NCI-H524 treated with DMSO at 0.1 percent for 48 hours (cell line): ENCODE data around the gene MBD1.
"Not testable (repeated sequence)": the region's sequence is repeated elsewhere in the genome, so short reads cannot be mapped to it uniquely, and the experiment has no call there.

Experiments
- DNase-seq: peaks from one replicate; lab custom pipeline; 2025; lab: John Stamatoyannopoulos, UW

MBD1 gene, protein sequence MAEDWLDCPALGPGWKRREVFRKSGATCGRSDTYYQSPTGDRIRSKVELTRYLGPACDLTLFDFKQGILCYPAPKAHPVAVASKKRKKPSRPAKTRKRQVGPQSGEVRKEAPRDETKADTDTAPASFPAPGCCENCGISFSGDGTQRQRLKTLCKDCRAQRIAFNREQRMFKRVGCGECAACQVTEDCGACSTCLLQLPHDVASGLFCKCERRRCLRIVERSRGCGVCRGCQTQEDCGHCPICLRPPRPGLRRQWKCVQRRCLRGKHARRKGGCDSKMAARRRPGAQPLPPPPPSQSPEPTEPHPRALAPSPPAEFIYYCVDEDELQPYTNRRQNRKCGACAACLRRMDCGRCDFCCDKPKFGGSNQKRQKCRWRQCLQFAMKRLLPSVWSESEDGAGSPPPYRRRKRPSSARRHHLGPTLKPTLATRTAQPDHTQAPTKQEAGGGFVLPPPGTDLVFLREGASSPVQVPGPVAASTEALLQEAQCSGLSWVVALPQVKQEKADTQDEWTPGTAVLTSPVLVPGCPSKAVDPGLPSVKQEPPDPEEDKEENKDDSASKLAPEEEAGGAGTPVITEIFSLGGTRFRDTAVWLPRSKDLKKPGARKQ

DNA sequence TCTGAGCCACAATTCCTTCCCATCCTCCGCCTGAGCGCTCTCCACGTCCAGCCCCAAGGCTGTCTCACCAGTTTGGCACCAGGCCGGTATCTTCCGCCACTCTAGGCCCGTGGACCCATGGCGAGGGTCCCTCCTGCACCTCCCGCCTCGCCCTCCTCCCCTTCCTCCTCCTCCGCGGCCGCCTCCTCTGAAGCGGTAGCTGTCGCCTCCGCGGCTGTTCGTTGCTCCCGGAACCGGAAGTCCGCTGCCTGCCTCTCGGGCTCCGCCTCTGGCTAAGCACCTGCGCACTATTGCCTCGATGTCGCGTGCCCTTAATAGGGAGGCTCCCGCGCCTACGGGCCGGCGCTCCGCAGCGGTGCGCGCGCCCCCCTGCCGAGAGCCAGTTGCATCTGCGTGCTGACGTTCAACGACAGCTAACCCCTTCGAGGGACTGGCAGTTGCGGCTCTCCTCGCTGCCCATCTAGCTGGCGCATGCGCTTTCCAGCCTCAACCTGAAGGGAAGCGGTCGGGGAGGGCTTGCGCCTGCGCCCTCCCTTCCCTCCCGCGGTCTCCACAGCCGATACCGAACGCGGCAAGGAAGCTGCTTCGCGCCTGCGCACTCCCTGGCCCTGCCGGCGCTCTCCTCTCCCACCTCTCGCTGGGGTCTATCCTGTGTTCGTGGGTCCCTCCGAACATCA, at the start of gene MBD1:
MBD1 (minus strand) TSS at position 229 of the 677 bp plus-strand sequence. CDS start 1,531 bp downstream, outside the sequence.
- DNase-seq = peak; percentile 75

DNA sequence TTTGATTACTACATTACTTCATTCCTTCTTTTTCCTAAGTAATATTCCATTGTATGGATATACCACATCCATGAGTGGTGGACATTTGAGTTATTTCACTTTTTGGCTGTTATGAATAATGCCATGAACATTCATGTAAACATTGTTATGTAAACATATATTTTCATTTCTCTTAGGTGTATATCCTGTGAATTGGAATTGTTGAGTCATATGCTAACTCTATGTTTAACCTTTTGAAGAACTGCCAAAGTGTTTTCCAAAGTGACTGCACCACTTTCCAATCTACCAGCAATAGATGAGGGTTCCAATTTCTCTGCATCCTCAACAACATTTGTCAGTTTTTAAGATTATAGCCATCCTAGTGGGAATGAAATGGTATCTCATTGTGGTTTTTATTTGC, 48.9 kb upstream of the MBD1 start:
- no peak for DNase-seq

DNA sequence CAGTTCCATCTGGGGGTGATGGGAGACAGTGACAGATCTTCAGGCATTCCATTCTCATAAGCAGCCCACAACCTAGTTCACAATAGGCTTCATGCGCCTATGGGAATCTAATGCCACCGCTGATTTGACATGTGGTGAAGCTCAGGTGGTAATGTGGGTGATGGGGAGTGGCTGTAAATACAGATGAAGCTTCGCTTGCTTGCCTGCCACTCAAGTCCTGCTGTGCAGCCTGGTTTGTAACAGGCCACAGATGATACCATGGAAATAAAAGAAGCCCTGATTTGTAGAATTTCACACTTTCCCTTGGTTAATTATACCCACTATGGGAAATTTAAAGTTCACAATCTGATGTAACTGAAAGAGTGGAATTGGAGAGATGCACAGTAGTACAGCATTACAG, 46.7 kb upstream of the MBD1 start:
- DNase-seq = no peak

DNA sequence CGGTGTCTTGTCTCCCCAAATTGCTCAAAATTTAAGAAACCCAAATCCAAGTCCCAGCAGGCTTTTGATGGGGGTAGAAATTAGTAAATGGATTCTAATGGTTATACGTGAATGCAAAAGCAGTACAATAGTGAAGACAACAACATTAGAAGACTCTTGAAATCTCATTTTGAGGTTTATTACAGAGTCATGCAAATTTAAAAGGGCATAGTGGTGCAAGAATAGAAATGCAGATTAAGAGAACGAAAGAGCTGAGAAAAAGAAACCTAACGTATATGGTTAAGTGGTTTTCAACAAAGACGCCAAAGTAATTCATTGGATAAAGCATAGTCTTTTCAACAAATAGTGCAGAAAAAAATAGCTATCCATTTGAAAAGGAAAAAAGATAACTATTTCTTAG, 39.4 kb upstream of the MBD1 start:
- DNase-seq = no peak

DNA sequence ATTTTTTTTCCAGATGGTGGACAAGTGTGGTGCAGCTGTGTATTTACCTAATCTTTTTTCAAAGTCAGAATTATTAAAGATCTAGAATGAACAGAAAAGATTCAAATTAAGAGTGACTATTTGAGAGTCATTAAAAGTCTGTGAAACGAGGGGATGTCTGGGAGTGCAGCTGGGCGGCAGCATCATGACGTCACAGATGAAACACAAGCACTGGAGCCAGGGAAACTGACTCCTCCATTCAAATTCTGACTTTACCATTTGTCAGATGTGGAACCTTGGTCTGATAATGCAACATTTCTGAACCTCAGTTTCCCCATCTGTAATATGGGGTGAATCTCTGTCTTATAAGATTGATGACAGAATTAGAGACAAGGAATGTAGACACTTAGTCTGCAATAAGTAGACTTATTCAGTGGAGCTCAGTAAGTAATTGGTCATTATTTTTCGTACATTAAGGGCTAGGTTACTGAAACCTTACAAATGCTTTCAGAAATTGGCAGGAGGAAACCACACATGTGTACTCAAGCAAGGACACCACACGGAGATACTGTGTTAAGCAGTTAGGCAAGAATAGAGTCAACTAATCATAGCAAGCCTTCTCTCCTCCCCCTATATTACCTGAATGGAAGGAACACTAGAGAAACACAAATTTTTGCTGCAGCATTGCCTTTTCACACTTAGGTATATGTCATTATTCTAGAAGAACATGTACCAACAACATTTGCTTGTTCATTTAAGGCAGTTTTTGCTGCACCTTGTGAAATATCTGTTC, 34.0 kb upstream of the MBD1 start:
- DNase-seq = no peak

DNA sequence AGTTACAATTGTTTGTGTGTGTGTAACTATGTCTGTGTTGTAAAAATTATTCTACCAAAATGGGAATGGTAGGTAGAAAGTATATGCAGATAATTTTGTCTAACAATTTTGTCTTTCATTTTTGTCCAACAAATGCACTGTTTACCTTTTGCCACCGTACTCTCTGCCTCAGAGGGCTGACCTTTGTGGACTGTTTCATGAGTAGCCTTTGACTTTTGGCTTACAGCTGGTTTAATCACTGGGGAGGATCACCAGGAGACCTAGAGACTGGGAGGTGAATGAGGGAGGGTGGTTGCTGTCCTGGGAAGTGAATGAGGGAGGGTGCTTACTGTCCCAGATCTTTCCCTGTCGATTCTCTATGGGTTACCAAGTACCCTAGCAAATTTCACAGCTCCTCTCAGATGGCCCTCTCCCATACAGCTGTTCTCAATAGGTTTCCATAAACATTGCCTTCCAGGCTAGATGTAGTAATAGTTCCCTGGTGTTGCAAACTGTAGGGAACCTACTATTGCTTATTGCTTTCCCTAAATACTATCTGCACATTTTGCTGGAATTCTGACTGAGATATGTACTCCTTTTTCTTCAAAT, 32.6 kb upstream of the MBD1 start:
- DNase-seq = no peak

DNA sequence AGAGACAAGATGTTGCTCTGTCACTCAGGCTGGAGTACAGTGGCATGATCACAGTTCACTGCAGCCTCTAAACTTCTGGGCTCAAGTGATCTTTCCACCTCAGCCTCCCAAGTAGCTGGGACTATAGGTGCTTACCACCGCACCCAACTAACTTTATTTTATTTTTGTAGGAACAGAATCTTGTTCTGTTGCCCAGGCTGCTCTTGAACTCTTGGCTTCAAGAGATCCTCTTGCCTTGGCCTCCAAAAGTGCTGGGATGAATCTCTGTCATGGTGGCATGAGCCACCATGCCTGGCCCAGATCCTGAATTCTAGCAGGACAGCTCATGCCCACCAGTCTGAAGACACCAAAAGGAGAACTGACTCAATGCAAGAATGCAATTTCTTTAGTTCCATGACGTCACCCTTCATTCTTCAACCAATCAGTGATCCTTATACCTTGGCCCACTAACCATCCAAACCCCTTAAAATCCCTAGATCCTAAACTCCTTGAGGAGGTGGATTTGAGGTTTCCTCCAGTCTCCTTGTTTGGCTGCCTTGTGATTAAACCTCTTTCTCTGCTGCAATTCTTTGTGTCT, 31.8 kb upstream of the MBD1 start:
- no peak for DNase-seq

DNA sequence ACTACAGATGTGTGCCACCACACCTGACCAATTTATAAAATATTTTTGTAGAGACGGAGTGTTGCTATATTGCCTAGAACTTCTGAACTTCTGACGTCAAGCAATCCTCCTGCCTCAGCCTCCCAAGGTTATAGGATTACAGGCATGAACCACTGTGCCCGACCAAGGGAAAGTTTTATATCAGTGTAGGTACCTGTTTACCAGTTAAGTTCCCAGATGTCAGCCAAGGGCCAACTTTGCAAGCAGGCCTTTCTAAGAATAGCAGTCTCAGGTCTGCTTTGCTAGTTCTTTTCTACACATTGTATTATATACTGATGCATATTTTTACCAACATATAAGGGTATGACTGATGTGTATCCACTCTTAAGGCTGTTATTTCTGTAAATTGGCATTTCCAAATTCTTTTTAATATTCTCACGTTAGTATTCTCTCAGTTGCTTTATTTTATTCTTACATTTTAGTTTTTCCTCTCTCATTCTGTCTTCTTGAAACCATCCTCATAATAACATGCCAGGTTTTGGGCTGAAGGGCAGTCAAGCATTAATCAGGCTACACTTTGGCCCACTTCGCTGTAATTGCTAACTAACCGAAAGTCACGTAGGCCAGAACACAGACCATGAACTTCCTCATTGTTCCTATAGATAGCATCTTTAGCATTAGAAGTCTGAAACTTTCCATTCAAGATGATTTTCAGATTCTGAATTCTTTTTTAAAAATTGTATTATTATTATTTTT, 31.1 kb upstream of the MBD1 start:
- DNase-seq = no peak

DNA sequence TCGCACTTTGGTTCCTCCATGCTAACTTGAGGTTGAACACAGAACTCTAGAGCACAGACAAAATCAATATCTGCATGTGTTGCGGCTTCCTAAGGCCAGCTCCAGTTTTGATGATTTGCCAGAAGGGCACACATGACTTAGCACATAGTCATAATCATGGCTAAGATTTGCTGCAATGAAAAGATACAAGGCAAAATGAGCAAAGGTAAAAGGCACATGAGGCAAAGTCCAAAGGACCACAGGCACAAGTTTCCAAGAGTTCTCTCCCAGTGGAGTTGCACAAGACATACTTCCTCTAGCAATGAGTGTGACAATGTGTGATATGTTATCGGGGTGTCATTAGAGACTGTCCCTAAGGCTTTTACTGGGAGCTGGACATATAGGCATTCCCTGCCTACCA, 30.3 kb upstream of the MBD1 start:
- no peak for DNase-seq

DNA sequence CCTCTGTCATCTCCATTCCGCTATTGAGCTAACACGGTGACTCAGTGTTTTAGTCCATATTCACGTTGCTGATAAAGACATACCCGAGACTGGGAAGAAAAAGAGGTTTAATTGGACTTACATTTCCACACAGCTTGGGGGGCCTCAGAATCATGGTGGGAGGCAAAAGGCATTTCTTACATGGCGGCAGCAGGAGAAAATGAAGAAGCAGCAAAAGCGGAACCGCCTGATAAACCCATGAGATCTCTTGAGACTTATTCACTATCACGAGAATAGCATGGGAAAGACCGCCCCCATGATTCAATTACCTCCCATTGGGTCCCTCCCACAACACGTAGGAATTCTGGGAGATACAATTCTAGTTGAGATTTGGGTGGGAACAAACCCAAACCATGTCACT, 28.8 kb upstream of the MBD1 start:
- no peak for DNase-seq

DNA sequence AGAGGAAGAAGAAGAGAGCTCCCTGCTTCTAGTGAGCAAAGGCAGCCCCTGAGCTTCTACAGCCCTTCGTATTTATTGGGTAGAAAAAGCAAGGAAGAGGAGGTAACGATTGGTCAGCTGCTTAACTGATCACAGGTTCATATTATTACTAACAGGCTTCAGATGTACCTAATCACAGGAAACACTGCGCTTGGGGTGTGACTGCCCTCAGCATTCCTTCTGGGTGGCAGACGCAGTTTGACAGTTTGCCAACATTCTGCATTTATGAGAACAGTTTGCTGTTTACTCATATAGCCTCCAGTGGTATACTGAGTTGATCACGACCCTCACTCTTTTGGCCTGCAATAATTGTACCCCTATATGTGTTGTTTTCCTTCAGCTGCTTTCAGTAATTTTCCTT, 27.5 kb upstream of the MBD1 start:
- DNase-seq = not testable (repeated sequence)

DNA sequence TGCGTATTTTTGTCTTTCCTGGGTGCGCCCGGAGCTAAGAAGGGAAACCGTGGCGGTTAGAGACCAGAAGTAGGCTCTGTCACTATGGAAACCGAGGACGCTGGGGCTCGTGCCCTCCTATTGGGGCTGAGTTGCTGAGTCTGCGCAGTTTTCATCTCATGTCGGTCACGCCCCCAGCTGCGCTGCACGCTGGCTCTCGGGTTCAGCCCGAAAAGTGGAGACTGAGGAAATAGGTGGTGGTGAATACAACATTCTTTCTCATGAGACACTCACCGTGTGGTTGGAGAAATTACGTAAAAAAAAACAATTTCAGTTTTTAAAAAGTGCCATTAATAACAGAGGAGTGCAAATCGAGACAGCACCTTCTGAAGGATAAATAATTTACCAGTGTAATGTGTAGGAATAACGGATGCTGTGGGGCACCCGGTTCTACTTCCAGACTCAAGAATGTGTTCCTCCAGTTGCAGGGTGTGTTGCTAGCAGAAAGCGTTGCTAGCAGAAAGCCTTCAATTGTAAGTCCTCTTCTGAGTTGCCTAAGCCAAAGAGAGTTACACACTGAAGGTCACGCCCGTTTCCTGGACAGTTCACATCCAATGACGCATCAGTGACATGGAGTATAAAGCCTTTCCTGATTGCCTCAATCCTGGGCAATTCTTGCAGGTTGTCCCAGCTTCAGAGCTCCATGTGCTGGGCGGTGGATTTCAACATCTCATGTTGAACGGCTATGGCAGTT, 26.6 kb upstream of the MBD1 start:
- peak; percentile 14 for DNase-seq

DNA sequence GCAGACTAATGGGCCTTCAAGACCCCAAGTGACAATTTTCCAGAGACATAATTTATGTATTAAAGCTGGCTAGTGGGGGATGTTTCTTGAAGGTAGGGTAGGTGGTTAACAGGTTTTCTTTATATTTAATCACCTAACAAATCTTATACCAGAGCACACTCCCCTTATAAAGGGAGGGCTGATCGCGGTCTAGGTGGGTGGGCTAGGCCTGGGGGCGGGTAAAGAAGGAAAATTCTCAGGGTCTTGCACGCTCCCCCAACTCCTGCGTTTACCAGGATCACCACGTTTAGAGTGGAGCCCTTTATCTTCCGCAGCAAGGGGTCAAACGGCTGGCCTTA, 26.0 kb upstream of the MBD1 start:
- no peak for DNase-seq

DNA sequence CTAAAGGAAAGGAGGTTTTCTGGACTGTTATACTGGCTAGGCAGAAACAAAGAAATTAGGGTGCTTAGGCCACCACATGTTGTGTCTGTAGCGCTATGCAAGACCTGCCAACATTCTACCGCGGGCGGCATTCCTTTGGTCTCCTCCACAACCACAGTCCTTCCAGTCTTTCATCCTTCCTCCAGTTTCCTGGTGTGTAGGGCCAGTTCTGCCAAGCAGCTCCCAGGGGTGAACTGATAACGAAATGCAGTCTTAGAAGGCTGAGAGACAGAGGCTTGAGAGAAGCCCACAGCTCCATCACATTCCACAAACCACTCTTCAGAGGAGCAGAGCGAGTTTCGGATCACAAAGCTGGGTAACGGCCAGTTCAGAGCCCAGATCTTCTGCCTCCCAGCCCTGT, 25.6 kb upstream of the MBD1 start:
- no peak for DNase-seq

DNA sequence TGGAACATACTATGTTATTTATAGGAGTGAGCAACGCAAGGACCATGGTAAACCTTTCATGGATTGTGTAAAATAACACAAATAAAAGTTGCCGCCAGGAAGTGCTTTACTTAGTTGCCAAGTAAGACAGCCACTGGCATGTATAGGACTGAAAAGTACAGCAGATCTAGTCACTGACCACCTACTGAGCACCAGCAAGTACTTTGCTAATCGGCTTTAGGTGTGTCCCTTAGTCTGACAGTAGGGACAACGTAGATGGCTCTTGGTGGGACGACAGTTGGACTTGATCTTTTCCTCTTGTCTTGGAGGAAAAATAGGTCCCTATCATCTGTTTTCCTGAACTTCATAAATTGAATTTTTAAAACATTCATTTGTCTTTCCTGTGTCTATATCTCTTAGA, 19.8 kb upstream of the MBD1 start:
- DNase-seq = no peak

DNA sequence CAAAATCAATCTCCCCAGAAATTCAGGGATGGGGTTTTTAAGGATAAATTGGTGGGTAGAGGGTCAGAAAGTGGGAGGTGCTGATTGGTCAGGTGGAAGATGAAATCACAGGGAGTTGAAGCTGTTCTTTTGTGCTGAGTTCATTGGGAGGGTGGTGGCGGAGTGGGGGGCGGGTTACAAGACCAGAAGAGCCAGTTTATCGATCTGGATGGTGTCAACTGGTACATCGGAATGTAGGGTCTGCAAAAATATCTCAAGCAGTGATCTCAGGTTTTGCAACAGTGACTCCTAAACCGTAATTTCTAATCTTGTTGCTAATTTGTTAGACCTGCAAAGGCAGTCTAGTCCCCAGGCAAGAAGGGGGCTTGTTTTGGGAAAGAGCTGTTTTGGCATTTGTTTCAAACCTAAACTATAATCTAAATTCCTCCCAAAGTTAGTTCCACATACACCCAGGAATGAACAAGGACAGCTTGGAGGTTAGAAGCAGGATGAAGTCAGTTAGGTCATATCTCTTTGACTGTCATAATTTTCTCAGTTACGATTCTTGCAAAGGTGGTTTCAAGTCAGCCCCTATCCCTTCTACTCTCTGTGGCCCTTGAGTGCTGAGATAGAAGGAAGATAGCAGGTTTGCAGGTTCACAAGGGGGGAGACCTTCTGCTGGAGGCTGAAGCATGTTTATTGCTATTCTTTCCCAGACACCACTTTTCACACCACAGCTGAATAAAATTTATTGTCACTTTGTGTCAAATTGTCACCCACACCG, 18.5 kb upstream of the MBD1 start:
- DNase-seq = no peak

DNA sequence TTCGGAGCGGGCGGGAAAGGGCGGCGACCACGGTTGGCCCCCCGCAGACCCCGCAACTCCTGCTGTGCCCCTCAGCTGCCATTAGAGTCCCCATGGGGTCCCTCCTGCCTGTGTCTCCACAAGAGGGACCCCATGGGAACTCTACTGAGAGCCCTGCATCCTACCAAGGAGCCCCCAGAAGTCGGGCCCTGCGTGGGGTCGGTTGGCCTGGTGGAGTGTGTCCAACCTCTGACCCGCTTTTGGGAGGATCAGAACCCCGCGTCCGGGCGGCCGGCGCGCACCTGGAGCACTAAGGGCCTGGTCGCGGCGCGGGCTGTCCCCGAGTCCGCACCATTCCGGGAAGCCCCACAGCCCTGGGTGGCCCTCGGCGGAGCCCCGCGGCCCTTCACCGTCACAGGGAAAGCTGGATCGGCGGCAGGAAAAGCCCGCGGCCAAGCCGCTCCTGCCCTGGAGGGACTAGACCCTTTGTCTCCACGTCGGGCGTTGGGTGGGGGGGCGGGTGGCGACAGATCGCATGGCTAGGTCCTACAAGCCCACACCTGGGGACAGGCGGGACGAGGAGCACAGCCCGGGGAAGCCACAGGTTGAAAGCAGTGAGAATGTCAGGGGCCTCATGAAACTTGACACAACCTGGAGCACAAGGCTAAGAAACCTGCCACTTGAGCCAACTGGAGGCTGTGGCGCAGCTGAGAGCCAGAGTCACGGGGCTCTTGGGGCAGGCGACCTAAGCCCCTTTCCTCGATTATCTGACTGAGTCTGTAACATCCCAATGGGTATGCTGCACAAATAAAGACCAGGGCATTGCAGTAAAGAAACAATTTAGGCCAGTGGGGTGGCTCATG, 17.3 kb upstream of the MBD1 start:
- DNase-seq = no peak

DNA sequence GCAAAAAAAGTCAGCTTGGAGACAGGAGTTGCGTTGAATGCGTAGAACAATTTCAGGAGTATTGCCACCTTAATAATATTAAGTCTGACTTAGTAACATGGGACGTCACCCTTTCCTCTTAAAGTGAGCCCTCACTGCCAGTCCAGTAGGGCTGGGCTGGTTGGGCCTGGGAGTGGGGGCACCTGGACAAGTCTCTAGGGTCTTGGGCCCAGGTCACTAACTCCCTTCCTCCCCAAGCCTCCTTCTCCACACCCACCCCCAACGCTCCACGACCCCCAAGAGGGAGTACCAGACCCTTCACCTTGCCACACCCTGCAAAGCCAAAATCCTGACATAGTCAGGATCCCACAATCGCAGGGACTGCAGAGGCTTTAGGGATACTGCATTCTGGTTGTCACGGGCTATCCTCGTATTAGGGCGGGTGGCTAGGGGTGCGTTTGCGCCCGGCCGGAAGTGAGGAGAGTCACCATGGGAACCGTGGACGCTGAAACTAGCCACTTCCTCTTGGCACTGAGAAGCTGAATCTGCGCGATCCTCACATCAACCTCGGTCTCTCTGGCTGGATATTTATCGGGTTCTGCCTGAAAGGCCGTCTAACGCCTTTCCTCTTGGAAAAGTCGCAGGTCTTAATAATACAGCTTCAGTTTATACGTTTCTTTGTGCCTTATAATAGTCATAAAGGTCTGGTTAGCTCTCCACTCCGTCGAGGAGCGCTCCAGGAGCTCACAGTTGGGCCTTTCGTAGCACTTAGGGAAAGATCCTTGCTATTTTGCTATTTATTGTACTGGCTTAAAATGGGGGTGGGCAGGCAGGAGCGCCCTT, 16.5 kb upstream of the MBD1 start:
- DNase-seq = peak; percentile 23
